ENCODE data around the gene SYTL1.

SYTL1 gene

DNA sequence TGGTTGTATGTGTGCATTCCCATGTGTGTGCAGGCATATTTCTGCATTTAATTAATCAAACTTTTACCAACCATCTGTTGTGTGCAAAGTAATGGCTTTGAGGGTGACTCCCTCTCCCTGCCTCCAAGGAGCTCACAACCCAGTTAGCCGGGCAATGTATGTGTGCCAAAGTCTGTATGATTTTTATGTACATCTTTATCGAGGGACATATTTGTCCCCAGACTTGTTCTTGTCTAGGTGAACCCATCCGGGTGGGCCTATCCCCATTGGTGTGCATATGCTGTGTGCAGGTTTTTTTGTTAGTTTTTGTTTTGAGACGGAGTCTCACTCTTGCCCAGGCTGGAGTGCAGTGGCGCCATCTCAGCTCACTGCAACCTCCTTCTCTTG is 1.8 kb downstream of the SYTL1 start:
- Histone ChIP-seq H3K27ac (no peak overlapping the region), H3K9me3 (ENCODE audit: control insufficient read depth, low read length) (no peaks in the 10 kb centered on the region), H3K4me1 (no peaks in the 10 kb centered on the region)

GRCh38 chr1:27345272-27345671 is 3.5 kb downstream of the SYTL1 start:
- Histone ChIP-seq H3K79me2 (no peaks in the 10 kb centered on the region), H3K36me3 (ENCODE audit: control insufficient read depth, insufficient read depth, low read length) (no peaks in the 10 kb centered on the region), H3K27me3 (ENCODE audit: control insufficient read depth, insufficient read depth, low read length) (no peaks in the 10 kb centered on the region), H3K4me1 (no peaks in the 10 kb centered on the region), H3K4me2 (ENCODE audit: low read length) (no peak overlapping the region), H3K27ac (no peak overlapping the region), H3K9ac (no peak overlapping the region), H3K4me3 (ENCODE audit: low read depth, low read length) (no peak overlapping the region), H2AFZ (no peak overlapping the region), H3K9me3 (ENCODE audit: control insufficient read depth, low read length) (no peaks in the 10 kb centered on the region)
- no peak for TF ChIP-seq CTCF (IDR thresholded peaks at IDR 0.05)

More for the DNA sequence above, 1.8 kb downstream of the SYTL1 start:
- Histone ChIP-seq H2AFZ (no peak overlapping the region), H3K9ac (no peak overlapping the region), H3K36me3 (ENCODE audit: control insufficient read depth, insufficient read depth, low read length) (no peaks in the 10 kb centered on the region), H3K79me2 (no peaks in the 10 kb centered on the region), H3K4me2 (ENCODE audit: low read length) (peak overlapping the region; percentile 65), H3K4me3 (ENCODE audit: low read depth, low read length) (peak overlapping the region; percentile 60), H3K27me3 (ENCODE audit: control insufficient read depth, insufficient read depth, low read length) (no peaks in the 10 kb centered on the region)
- TF ChIP-seq CTCF (IDR thresholded peaks at IDR 0.05): no peak

DNA sequence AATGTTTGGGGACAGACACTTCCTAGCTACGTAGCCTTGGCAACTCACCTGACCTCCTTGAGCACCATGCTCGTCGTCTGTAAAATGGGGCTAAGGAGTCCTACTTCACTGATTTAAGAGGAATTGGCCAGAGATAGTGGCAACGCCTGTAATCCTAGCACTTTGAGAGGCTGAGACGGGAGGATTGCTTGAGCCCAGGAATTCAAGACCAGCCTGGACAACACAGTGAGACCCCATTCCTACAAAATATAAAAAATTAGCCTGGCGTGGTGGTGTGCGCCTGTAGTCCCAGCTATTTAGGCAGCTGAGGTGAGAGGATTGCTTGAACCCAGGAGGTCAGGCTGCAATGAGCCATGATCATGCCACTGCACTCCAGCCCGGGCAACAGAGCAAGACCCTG is 4.5 kb downstream of the SYTL1 start:
- no peaks in the 10 kb centered on the region for H3K4me1 ChIP-seq
- no peak for TF ChIP-seq CTCF (IDR thresholded peaks at IDR 0.05)
- no peaks in the 10 kb centered on the region for H3K27me3 ChIP-seq (ENCODE audit: control insufficient read depth, insufficient read depth, low read length)
- no peak overlapping the region for H3K9ac ChIP-seq
- no peaks in the 10 kb centered on the region for H3K79me2 ChIP-seq
- no peaks in the 10 kb centered on the region for H3K36me3 ChIP-seq (ENCODE audit: control insufficient read depth, insufficient read depth, low read length)
- H3K4me2 ChIP-seq (ENCODE audit: low read length): no peak overlapping the region
- H3K9me3 ChIP-seq (ENCODE audit: control insufficient read depth, low read length): no peaks in the 10 kb centered on the region
- H3K4me3 ChIP-seq (ENCODE audit: low read depth, low read length): no peak overlapping the region
- no peak overlapping the region for H2AFZ ChIP-seq
- no peak overlapping the region for H3K27ac ChIP-seq

DNA sequence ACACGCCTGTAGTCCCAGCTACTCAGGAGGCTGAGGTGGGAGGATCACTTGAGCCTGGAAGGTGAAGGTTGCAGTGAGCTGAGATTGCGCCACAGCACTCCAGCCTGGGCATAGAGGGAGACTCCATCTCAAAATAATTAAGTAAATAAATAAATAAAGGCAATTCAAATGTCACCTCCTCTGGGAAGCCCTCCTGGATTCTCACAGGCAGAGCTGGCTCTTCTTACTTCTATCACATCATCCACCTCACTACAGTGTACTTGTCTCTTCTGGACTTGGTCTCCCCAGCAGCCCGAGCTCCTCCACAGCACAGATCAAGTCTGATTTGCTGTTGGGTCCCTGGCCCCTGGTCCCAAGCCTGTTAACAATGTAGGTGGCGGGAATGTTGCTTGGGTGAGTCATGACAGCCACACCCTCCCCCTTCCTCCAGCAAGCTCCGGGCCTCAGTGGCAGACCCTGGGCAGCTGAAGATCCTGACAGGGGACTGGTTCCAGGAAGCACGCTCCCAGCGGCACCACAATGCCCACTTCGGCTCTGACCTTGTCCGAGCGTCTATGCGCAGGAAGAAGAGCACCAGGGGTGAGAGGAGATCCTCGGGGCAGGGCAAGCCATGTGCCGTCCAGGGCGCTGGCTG is 5.3 kb downstream of the SYTL1 start:
- no peak overlapping the region for H3K4me3 ChIP-seq (ENCODE audit: low read depth, low read length)
- H3K9me3 ChIP-seq (ENCODE audit: control insufficient read depth, low read length): no peaks in the 10 kb centered on the region
- H3K4me1 ChIP-seq: no peaks in the 10 kb centered on the region
- H3K27me3 ChIP-seq (ENCODE audit: control insufficient read depth, insufficient read depth, low read length): no peaks in the 10 kb centered on the region
- no peak for TF ChIP-seq CTCF (IDR thresholded peaks at IDR 0.05)
- no peak overlapping the region for H3K27ac ChIP-seq
- H2AFZ ChIP-seq: no peak overlapping the region
- no peaks in the 10 kb centered on the region for H3K79me2 ChIP-seq
- H3K36me3 ChIP-seq (ENCODE audit: control insufficient read depth, insufficient read depth, low read length): no peaks in the 10 kb centered on the region
- no peak overlapping the region for H3K9ac ChIP-seq
- no peak overlapping the region for H3K4me2 ChIP-seq (ENCODE audit: low read length)
